Spleen (tissue), 11 donors: ENCODE data around the gene CAPN10. TPM values are rescaled to one million over a fixed set of nuclear protein-coding genes. Genes with fewer than 3 reads are reported as not detected.

Experiments
- DNase-seq: peaks from one replicate; pipeline ENCODE4 v3.0.0-alpha.2; 2020
- H3K27ac ChIP-seq, 8 donors: fragments of 200-600 bp; sonication (generic) in 7 of 8; 1 replicate in 4 of 8; 2 replicates in 4 of 8; pipeline versions ENCODE4 v1.5.0 to v1.8.0; 2016 to 2021; ENCODE audit warnings: inconsistent platforms in 4 of 8, mild to moderate bottlenecking in 4 of 8, moderate library complexity in 1 of 8
- H3K27me3 ChIP-seq, 7 donors: fragments of 200-600 bp; sonication (generic) in 6 of 7; replicated peaks in 1 of 7; 1 replicate in 4 of 7; 2 replicates in 3 of 7; pipeline versions ENCODE4 v1.5.0 to v1.8.0; 2016 to 2021; ENCODE audit warnings: inconsistent platforms in 3 of 7, mild to moderate bottlenecking in 1 of 7
- H3K36me3 ChIP-seq, 6 donors: fragments of 200-600 bp; sonication (generic) in 5 of 6; 1 replicate in 4 of 6; 2 replicates in 2 of 6; pipeline versions ENCODE4 v1.5.0 to v1.8.0; 2016 to 2021; ENCODE audit warnings: inconsistent platforms in 2 of 6
- H3K4me1 ChIP-seq, 6 donors: fragments of 200-600 bp; sonication (generic) in 5 of 6; 1 replicate in 3 of 6; 2 replicates in 3 of 6; pipeline versions ENCODE4 v1.5.0 to v1.8.0; 2016 to 2021; ENCODE audit warnings: inconsistent platforms in 3 of 6
- H3K4me3 ChIP-seq, 8 donors: fragments of 200-600 bp; sonication (generic) in 7 of 8; 1 replicate in 4 of 8; 2 replicates in 4 of 8; pipeline versions ENCODE4 v1.5.0 to v1.8.0; 2016 to 2021; ENCODE audit warnings: inconsistent platforms in 4 of 8, mild to moderate bottlenecking in 4 of 8, moderate library complexity in 2 of 8
- H3K9me3 ChIP-seq, 8 donors: fragments of 200-600 bp; sonication (generic) in 7 of 8; 1 replicate in 4 of 8; 2 replicates in 4 of 8; pipeline versions ENCODE4 v1.5.0 to v1.8.0; 2016 to 2021; ENCODE audit warnings: inconsistent platforms in 4 of 8
- CTCF ChIP-seq, 11 experiments: fragments of 200-600 bp in 7 of 11; fragments of 450-650 bp in 4 of 11; sonication (generic) in 4 of 11; IDR thresholded peaks in 8 of 11; conservative IDR thresholded peaks in 3 of 11; 1 replicate in 7 of 11; 2 replicates in 4 of 11; pipeline versions ENCODE4 v1.4.0 to v1.8.0; 2016 to 2021; ENCODE audit warnings: antibody characterized with exemption in 11 of 11, inconsistent platforms in 4 of 11, mild to moderate bottlenecking in 1 of 11
- POLR2A ChIP-seq, 3 donors: fragments of 450-650 bp; IDR thresholded peaks; one replicate each; pipeline ENCODE4 v1.5.1; 2017; ENCODE audit warnings: antibody characterized with exemption in 3 of 3, mild to moderate bottlenecking in 1 of 3
- POLR2AphosphoS5 ChIP-seq, 3 donors: sonication (generic); formaldehyde crosslinking; IDR thresholded peaks; one replicate each; pipeline ENCODE4 v1.5.1; 2017; ENCODE audit warnings: antibody characterized with exemption in 3 of 3
- WGBS, 5 donors: extraction: QIAGEN DNeasy Blood & Tissue Kit in 3 of 5; methylation state at CpG; one replicate each; pipeline versions ENCODE4 v1.1.5 to v1.1.7; 2013 to 2018; 5-methylcytosine and 5-hydroxymethylcytosine counted together
- intact Hi-C: fragments of 100-400 bp; cut with DNase I; formaldehyde crosslinking; loops from one replicate; pipeline ENCODE4 v1.15.0; 2023; ENCODE audit warnings: low total_unique reads
- polyA plus RNA-seq, 3 donors: library from polyadenylated mRNA; stranded (reverse); fragments of 200-250 nt; gene quantifications; one replicate each; pipeline ENCODE4 v1.2.1, GENCODE V29; 2013
- total RNA-seq, 7 donors: library from RNA; depleted of rRNA in 3 of 7; stranded (reverse); fragments of >200 nt in 3 of 7; fragmentation: NEBNext Ultra II Directional in 4 of 7; extraction: Animal tissue kit (Norgen Biotek cat#: 25700) in 4 of 7; gene quantifications; one replicate each; pipeline versions ENCODE4 v1.1.0 to v1.2.1, GENCODE V29; 2016 to 2021
- donor health status: healthy with polysubstance abuse.
- donor health status: DM: no; HTN: no; CAD: no; lungs with moderate emphysema.
- donor health status: DM: no; HTN: no; CAD: no.
- donor health status: Bipolar disorder and iron deficiency.
- donor health status: healthy.
- donor health status: DM: no; HTN: no; CAD: no.
- donor health status: DM: yes; HTN: yes; CAD: no.

The CAPN10 gene
- total and polyA plus RNA-seq, 10 donors = 34.7 to 83.1 (median 60.5) TPM

GRCh38 chr2:240600451-240600961, 14.0 kb downstream of the CAPN10 start:
- Histone ChIP-seq H3K4me1 (peaks cover 0 to 35% (median 10%) of the 10 kb centered on the region in 6 donors), H3K36me3 (peaks cover 0 to 79% (median 50%) of the 10 kb centered on the region in 6 donors), H3K27ac (peak overlapping the region in 4 of 8 donors; percentile 50 to 71 (median 69)), H3K27me3 (no peaks in the 10 kb centered on the region), H3K9me3 (no peaks in the 10 kb centered on the region), H3K4me3 (no peak overlapping the region)
- intact Hi-C loops = no loop called here
- TF ChIP-seq POLR2AphosphoS5 (IDR thresholded peaks at IDR 0.05) = peak in 1 of 3 donors; percentile 24
- TF ChIP-seq CTCF (IDR thresholded peaks at IDR 0.05 in 8 of 11, conservative IDR thresholded peaks at IDR 0.05 in 3 of 11) = no peak
- WGBS, 5 donors = 93 to 97% (median 94%) methylated on average over 11 to 16 of the region's 16 CpGs
- DNase-seq = peak; percentile 63

GRCh38 chr2:240601061-240601830, 14.7 kb downstream of the CAPN10 start:
- intact Hi-C loops = no loop called here
- peak; percentile 72 for DNase-seq
- Histone ChIP-seq H3K27ac (peak overlapping the region in 6 of 8 donors; percentile 18 to 71 (median 59)), H3K4me3 (no peak overlapping the region), H3K27me3 (no peaks in the 10 kb centered on the region), H3K9me3 (no peaks in the 10 kb centered on the region), H3K36me3 (peaks cover 0 to 71% (median 43%) of the 10 kb centered on the region in 6 donors), H3K4me1 (peaks cover 0 to 35% (median 8%) of the 10 kb centered on the region in 6 donors)
- WGBS, 5 donors = 78 to 91% (median 80%) methylated on average over 7 to 20 of the region's 20 CpGs
- TF ChIP-seq POLR2A (IDR thresholded peaks at IDR 0.05) = no peak
- peak in 2 of 3 donors; percentile 18 to 59 for TF ChIP-seq POLR2AphosphoS5 (IDR thresholded peaks at IDR 0.05)

GRCh38 chr2:240601831-240602160, 15.3 kb downstream of the CAPN10 start:
- peak; percentile 66 for DNase-seq
- intact Hi-C loops = no loop called here
- TF ChIP-seq CTCF (IDR thresholded peaks at IDR 0.05 in 8 of 11, conservative IDR thresholded peaks at IDR 0.05 in 3 of 11) = no peak
- no peak for TF ChIP-seq POLR2A (IDR thresholded peaks at IDR 0.05)
- no peak for TF ChIP-seq POLR2AphosphoS5 (IDR thresholded peaks at IDR 0.05)
- Histone ChIP-seq H3K27ac (peak overlapping the region in 4 of 8 donors; percentile 18 to 71 (median 69)), H3K27me3 (no peaks in the 10 kb centered on the region), H3K4me3 (no peak overlapping the region), H3K4me1 (peaks cover 0 to 36% (median 8%) of the 10 kb centered on the region in 6 donors), H3K36me3 (peaks cover 0 to 66% (median 37%) of the 10 kb centered on the region in 6 donors), H3K9me3 (no peaks in the 10 kb centered on the region)
- WGBS, 5 donors = 88 to 97% (median 92%) methylated on average over 5 to 11 of the region's 11 CpGs

GRCh38 chr2:240602266-240603050, 15.9 kb downstream of the CAPN10 start:
- 89 to 94% (median 92%) methylated on average over 22 to 32 of the region's 32 CpGs for WGBS, 5 donors
- no peak overlapping the region for H3K4me3 ChIP-seq
- intact Hi-C loops = no loop called here
- H3K9me3 ChIP-seq = no peaks in the 10 kb centered on the region
- TF ChIP-seq POLR2AphosphoS5 (IDR thresholded peaks at IDR 0.05) = no peak
- TF ChIP-seq CTCF (IDR thresholded peaks at IDR 0.05 in 8 of 11, conservative IDR thresholded peaks at IDR 0.05 in 3 of 11) = no peak
- no peak for TF ChIP-seq POLR2A (IDR thresholded peaks at IDR 0.05)
- peaks cover 0 to 59% (median 32%) of the 10 kb centered on the region in 6 donors for H3K36me3 ChIP-seq
- DNase-seq = peak; percentile 63
- peaks cover 0 to 38% (median 8%) of the 10 kb centered on the region in 6 donors for H3K4me1 ChIP-seq
- H3K27ac ChIP-seq = peak overlapping the region in 1 of 8 donors; percentile 71
- H3K27me3 ChIP-seq = no peaks in the 10 kb centered on the region
